Ishikawa (cell line): Measurements from ENCODE around the gene SLC37A1.

ENCODE experiments used
- CREB1 ChIP-seq: IDR thresholded peaks from 2 replicates; pipeline ENCODE4 v1.6.1; 2012; ENCODE audit warnings: low read depth
- EGR1 ChIP-seq: IDR thresholded peaks from 2 replicates; pipeline ENCODE4 v1.6.1; 2012
- FOXM1 ChIP-seq: IDR thresholded peaks from 2 replicates; pipeline ENCODE4 v1.6.1; 2012; ENCODE audit warnings: low read depth, borderline replicate concordance
- NFIC ChIP-seq: IDR thresholded peaks from 2 replicates; pipeline ENCODE4 v1.6.1; 2012
- RAD21 ChIP-seq: IDR thresholded peaks from 2 replicates; pipeline ENCODE4 v1.6.1; 2012; ENCODE audit warnings: low read depth
- TAF1 ChIP-seq: IDR thresholded peaks from 2 replicates; pipeline ENCODE4 v1.6.1; 2012; ENCODE audit warnings: low read depth, mild to moderate bottlenecking
- TEAD4 ChIP-seq: IDR thresholded peaks from 2 replicates; pipeline ENCODE4 v1.6.1; 2012
- YY1 ChIP-seq: IDR thresholded peaks from 2 replicates; pipeline ENCODE4 v1.6.1; 2012; ENCODE audit warnings: low read depth
- ZBTB7A ChIP-seq: IDR thresholded peaks from 2 replicates; pipeline ENCODE4 v1.6.1; 2012; ENCODE audit warnings: low read depth
- TF ChIP-seq, protein P1 (sequence below): IDR thresholded peaks from 2 replicates; pipeline ENCODE4 v1.6.1; 2012
- TF ChIP-seq, protein P2 (sequence below): IDR thresholded peaks from 2 replicates; pipeline ENCODE4 v1.6.1; 2012; ENCODE audit warnings: low read depth, mild to moderate bottlenecking

DNA sequence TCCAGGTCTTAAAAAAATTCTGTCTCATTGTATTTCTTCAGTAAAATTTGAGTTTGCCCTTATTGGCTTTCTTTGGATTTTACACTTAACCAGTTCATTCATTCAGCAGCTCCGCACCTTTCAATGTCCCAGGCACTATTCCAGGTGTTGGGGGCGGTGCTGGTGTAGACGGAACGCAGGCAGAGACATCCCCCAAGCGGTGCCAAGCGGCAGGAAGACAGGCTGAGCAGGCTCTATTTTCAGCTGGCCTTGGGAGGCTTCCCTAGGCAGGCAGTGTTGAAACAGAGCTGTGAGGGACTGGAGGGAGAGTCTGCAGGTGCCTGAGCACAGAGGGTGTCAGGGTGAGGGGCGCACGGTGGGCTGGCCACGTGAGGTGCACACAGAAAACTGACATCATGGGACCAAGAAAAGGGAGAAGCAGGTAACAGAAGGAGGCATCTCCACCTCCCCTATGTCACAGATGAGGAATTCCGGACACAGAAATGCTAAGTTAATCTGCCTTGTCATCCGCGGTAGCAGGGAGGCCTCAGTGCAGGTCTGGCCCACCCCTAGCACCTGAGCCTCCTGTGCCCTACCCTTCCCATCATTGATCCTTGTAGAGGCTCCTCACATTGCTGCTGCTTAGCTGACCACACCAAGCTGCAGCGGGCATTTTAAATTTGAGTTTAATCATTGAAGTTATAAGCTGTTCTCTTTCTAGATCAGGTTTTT, 40.8 kb downstream of the SLC37A1 start:
- TF ChIP-seq, protein P1, sequence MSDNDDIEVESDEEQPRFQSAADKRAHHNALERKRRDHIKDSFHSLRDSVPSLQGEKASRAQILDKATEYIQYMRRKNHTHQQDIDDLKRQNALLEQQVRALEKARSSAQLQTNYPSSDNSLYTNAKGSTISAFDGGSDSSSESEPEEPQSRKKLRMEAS, result no peak
- TF ChIP-seq YY1 (no peak), RAD21 (no peak), FOXM1 (no peak), TAF1 (no peak), EGR1 (no peak), ZBTB7A (no peak), NFIC (no peak), CREB1 (no peak), TEAD4 (no peak)
- TF ChIP-seq, protein P2, sequence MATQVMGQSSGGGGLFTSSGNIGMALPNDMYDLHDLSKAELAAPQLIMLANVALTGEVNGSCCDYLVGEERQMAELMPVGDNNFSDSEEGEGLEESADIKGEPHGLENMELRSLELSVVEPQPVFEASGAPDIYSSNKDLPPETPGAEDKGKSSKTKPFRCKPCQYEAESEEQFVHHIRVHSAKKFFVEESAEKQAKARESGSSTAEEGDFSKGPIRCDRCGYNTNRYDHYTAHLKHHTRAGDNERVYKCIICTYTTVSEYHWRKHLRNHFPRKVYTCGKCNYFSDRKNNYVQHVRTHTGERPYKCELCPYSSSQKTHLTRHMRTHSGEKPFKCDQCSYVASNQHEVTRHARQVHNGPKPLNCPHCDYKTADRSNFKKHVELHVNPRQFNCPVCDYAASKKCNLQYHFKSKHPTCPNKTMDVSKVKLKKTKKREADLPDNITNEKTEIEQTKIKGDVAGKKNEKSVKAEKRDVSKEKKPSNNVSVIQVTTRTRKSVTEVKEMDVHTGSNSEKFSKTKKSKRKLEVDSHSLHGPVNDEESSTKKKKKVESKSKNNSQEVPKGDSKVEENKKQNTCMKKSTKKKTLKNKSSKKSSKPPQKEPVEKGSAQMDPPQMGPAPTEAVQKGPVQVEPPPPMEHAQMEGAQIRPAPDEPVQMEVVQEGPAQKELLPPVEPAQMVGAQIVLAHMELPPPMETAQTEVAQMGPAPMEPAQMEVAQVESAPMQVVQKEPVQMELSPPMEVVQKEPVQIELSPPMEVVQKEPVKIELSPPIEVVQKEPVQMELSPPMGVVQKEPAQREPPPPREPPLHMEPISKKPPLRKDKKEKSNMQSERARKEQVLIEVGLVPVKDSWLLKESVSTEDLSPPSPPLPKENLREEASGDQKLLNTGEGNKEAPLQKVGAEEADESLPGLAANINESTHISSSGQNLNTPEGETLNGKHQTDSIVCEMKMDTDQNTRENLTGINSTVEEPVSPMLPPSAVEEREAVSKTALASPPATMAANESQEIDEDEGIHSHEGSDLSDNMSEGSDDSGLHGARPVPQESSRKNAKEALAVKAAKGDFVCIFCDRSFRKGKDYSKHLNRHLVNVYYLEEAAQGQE, result no peak
